Heart left ventricle (tissue), 13 donors: Measurements from ENCODE around the gene CAPN11.

Experiments used
- CTCF ChIP-seq, 12 donors: fragments of 200-600 bp; sonication (generic) in 4 of 12; IDR thresholded peaks; one replicate each; pipeline versions ENCODE4 v1.5.0 to v1.8.0; 2018 to 2022; ENCODE audit warnings: antibody characterized with exemption in 12 of 12, mild to moderate bottlenecking in 5 of 12
- POLR2A ChIP-seq, 2 donors: fragments of 450-650 bp; IDR thresholded peaks; one replicate each; pipeline ENCODE4 v1.6.1; 2017; ENCODE audit warnings: antibody characterized with exemption in 2 of 2, mild to moderate bottlenecking in 2 of 2, moderate library complexity in 2 of 2
- donor health status: ischemic (EF 13 %, LVEDD 7.1; RV severe dilation, severe dysfunction).
- donor health status: DM: no; HTN: yes; CAD: no.
- donor health status: DM: no; HTN: no; CAD: no.
- donor health status: ischemic (EF 25% LVEDD 6.9; RV normal size, moderate dysfunction).
- donor health status: ischemic (EF 25% LVEDD 5.7; RV mildly dilated, moderate dysfunction).
- donor health status: ischemic (EF 35%, LVEDD 5.7; RV mildly dilated, moderate dysfunction).
- donor health status: nonischemic (EF 11% LVEDD 7.7; RV severe dilation, severe dysfunction).
- donor health status: DM: yes; HTN: yes; CAD: no.
- donor health status: PGD.
- donor health status: ischemic (EF 29% LVEDD 5.4; RV normal size, mild dysfunction).
- donor health status: nonischemic (EF 23%, LVEDD 6.1; RV moderate dilation, normal function).

GRCh38 chr6:44198684-44199083 lies 40.1 kb downstream of the CAPN11 start:
- TF ChIP-seq CTCF (IDR thresholded peaks at IDR 0.05): no peak
- no peak for TF ChIP-seq POLR2A (IDR thresholded peaks at IDR 0.05)
